Measurements from ENCODE around the gene CRB1. TPM values are rescaled to one million over a fixed set of nuclear protein-coding genes. Genes with fewer than 3 reads are reported as not detected.

CRB1 gene
- total RNA-seq, 1 experiment from 2014 or later, result 0.16 TPM

DNA sequence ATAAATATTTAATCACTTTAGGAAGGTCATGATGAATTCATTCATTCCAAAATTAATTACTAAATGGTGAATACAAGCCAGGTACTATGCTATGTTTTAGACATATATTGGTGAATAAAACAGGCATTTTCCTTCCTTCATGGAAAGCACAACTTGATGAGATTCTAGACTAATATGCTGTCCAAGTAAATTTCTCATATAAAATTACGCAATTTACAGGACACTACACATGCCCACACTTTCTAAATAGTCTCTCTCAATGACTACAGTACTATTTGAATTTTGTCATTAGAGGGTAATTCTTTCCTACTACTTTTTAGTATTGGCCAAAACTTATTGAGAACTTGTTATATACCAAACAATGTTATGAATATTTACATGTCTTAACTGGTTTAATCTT lies 150.6 kb downstream of the CRB1 start:
- in situ Hi-C loops (cut with HindIII; ENCODE audit: low pct_unique_long_range_greater_than_20kb, low sequenced_read_pairs), result no loop called here
- DNase-seq (ENCODE audit: low read depth, low spot score), result no peak

DNA sequence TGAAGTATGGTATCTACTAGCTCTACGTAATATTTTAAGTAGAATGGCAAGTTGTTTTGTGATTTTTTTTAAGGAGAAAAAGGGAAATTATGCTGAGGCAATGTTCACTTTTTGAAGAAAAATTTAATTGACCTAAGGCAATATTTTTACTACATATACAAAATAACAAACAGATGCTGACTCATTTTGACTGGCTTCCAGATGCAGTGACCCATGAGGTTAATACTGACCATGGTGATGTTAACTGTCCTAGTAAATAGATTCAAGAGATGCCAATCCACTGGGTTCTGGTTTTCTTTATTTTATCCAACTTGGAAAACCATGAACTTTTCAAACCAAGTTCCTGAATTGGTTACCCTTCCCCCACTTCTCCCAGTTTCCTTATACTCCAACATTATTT lies 154.9 kb downstream of the CRB1 start:
- in situ Hi-C loops (cut with HindIII; ENCODE audit: low pct_unique_long_range_greater_than_20kb, low sequenced_read_pairs), result no loop called here
- no peak for DNase-seq (ENCODE audit: low read depth, low spot score)

DNA sequence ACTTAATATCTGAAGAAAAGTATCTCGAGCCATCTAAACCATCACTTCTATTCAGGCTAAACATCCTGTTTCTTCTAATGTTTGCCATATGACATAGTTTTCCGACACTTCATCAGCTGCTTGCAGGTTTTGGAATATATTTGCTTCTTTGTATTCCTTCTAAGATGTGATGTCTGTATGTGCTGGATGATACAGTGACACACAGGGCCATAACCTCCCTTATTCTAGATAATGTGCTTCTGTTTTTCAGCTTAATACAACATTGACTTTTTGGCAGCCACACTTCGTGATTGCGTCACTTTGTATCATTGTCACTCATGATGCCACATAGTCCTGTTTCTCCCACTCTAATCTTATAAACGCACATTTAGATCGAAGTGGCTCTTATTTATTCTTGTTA lies 156.3 kb downstream of the CRB1 start:
- in situ Hi-C loops (cut with HindIII; ENCODE audit: low pct_unique_long_range_greater_than_20kb, low sequenced_read_pairs), result no loop called here
- no peak for DNase-seq (ENCODE audit: low read depth, low spot score)

DNA sequence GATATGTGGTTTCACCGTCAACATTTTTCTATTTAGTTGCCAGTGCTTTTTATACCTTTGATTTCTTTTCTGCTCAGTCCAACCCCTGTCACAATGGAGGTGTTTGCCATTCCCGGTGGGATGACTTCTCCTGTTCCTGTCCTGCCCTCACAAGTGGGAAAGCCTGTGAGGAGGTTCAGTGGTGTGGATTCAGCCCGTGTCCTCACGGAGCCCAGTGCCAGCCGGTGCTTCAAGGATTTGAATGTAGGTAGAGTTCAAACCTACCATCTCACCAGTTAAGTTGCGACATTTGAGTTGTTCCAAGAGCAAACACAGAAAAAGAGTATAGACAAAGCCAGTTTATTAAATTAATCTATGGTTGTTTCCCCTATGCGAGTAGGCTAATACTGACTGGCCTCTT lies 161.3 kb downstream of the CRB1 start:
- DNase-seq (ENCODE audit: low read depth, low spot score), result no peak
- in situ Hi-C loops (cut with HindIII; ENCODE audit: low pct_unique_long_range_greater_than_20kb, low sequenced_read_pairs), result no loop called here

DNA sequence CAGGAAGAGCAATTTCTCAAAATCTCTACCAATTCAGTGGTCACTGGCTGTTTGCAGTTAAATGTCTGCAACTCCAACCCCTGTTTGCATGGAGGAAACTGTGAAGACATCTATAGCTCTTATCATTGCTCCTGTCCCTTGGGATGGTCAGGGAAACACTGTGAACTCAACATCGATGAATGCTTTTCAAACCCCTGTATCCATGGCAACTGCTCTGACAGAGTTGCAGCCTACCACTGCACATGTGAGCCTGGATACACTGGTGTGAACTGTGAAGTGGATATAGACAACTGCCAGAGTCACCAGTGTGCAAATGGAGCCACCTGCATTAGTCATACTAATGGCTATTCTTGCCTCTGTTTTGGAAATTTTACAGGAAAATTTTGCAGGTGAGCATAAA lies 167.2 kb downstream of the CRB1 start:
- in situ Hi-C loops (cut with HindIII; ENCODE audit: low pct_unique_long_range_greater_than_20kb, low sequenced_read_pairs), result no loop called here
- no peak for DNase-seq (ENCODE audit: low read depth, low spot score)

DNA sequence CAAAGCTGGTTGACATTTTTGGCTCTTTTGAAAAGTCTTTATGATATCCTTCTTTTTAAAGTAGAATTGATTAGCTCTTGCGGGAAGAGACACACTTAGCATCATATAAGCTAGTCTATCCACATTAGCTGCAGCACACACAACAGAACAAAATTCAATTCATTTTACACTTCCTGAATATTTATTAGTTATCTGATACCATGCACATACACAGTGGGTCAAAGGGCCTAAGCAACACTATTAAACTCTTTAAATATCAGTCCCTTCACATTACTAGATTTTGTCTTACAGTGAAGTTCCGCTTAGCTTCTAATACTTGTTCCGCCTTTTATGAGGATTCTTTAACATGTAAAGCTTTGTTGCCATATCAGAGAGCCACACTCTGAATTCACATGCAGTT lies 169.5 kb downstream of the CRB1 start:
- no peak for DNase-seq (ENCODE audit: low read depth, low spot score)
- in situ Hi-C loops (cut with HindIII; ENCODE audit: low pct_unique_long_range_greater_than_20kb, low sequenced_read_pairs), result no loop called here

DNA sequence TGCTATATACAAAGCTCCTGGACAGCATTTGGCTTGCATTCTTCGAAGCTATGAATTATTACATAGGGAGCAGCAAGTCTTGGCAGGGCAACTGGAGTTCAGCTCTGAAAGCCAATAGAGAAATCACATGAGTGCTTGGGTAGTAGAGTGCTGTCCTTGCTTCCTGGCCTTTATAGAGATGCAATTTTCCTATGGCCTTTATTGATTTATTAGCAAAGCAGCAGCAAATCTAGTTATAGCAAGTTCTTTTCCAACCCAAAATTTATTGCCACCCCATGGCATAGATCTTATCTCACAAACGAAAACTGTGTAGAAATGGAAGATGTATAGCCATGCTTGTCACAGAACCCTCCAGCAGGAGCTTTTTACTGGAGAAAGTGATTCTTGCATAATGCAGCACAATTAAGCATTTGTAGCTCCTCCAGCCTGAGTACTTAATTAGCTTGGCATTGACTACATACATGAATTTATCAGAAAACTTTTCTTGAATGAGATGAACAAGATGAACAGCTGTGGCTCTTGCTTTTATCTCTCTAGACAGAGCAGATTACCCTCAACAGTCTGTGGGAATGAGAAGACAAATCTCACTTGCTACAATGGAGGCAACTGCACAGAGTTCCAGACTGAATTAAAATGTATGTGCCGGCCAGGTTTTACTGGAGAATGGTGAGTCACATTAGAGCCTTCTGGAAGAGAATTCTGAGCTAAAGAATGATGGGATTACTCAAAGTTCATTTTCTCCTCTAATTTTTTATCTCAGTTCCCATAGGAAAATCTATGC lies 170.1 kb downstream of the CRB1 start:
- no peak for DNase-seq (ENCODE audit: low read depth, low spot score)
- in situ Hi-C loops (cut with HindIII; ENCODE audit: low pct_unique_long_range_greater_than_20kb, low sequenced_read_pairs), result no loop called here

DNA sequence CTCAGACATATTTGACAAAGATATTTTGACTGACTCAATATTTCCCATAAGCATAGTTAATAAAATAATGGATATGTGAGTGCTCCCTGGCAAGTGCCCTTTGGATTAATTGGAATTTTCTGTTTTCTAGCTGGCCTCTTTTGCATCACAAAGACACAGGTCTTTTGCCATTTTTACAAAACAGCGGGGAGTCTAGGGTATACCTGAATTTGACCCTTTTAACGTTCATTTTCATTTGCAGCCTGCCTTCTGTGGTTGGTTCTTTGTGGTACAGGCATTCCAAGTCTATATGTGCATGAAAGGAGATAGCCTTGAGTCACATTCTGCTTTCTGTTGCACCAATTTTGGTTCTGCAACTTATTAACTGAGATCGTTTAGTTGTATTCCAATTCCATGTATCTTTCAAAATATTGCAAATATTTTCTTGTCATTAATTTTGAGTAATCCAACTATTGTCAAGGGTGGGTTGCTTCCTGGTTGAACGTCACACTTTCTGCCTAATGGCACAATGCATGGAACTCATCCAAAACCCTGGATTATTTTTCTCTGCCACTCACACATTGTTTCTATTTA lies 171.7 kb downstream of the CRB1 start:
- in situ Hi-C loops (cut with HindIII; ENCODE audit: low pct_unique_long_range_greater_than_20kb, low sequenced_read_pairs), result no loop called here
- DNase-seq (ENCODE audit: low read depth, low spot score), result no peak

DNA sequence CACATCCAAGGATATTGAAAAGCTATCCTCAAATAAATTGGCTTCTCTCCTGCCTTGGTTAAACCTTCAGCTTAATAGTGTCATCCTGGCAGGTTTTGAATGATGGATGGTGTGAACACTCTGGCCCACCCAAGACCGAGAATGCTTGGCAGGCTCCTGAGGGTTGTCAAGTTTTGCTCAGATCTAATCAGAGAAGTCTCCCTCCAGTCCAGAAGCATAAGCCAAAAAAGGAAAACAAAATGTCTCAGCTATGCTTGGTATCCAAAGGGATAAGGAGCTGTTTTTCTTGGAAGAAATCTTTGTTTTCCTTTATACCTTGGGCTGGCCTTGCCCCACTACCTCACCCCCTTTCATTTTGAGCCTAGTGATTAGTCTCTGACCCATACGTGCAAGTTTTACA lies 172.7 kb downstream of the CRB1 start:
- DNase-seq (ENCODE audit: low read depth, low spot score), result no peak
- in situ Hi-C loops (cut with HindIII; ENCODE audit: low pct_unique_long_range_greater_than_20kb, low sequenced_read_pairs), result no loop called here

DNA sequence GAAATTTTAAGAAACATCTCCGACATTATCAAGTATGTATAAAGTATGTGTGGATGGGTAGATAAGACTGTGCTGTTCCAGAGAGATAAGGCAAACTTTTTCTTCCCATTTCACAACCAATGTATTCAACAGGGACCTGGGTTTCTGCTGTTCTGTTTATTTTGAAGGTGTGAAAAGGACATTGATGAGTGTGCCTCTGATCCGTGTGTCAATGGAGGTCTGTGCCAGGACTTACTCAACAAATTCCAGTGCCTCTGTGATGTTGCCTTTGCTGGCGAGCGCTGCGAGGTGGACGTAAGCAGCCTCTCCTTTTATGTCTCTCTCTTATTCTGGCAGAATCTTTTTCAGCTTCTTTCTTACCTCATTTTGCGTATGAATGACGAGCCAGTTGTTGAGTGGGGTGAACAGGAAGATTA lies 174.0 kb downstream of the CRB1 start:
- DNase-seq (ENCODE audit: low read depth, low spot score), result no peak
- in situ Hi-C loops (cut with HindIII; ENCODE audit: low pct_unique_long_range_greater_than_20kb, low sequenced_read_pairs), result no loop called here

DNA sequence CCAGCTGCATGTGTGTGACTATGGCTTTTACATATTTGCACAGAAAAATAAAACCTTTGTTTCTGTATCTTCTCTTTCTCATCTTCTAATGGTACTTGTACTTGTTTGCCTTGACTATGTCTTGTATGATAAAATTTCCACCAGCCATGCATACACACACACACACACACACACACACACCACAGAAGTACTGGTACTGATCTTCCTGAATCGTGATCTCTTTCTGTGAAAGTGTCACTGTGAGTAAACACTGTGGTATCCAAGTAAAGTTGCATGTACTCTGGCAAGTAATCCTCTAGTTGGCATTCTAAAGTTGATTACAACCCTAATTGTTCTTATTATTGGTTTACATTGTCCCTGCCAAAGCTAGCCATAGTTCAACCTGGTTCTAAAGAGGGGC lies 176.7 kb downstream of the CRB1 start:
- no peak for DNase-seq (ENCODE audit: low read depth, low spot score)
- in situ Hi-C loops (cut with HindIII; ENCODE audit: low pct_unique_long_range_greater_than_20kb, low sequenced_read_pairs), result no loop called here

DNA sequence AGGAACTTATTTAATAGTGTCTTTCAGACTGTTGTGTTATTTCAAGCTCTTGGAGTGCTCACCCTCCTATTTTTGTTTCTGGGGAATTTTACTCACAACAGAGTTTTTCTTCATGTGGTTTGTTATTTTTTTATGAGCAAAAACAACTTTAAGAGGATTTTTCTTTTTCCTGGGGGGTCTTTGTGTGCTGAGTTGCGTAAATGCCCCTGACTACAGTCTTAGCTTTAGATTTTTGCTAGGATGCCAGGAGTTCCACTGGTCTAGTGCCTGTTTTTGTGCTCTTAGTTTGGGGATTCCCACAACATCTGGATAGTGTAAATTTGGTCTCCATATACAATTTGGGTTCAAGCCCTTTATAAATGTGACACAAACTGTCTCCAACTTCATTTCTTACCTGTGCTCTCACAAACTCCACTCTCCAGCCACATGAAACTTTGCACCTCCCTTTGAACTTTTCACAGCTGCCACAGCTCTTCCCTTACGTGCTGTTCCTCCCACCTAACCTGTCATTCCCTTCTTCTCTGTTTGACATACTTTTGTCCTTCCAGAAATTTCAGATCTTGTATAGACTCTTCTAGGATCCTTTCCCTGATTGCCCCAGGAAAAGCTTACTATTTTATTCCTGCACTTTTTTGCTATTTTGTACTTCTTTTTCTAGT lies 180.2 kb downstream of the CRB1 start:
- DNase-seq (ENCODE audit: low read depth, low spot score), result no peak
- in situ Hi-C loops (cut with HindIII; ENCODE audit: low pct_unique_long_range_greater_than_20kb, low sequenced_read_pairs), result no loop called here

DNA sequence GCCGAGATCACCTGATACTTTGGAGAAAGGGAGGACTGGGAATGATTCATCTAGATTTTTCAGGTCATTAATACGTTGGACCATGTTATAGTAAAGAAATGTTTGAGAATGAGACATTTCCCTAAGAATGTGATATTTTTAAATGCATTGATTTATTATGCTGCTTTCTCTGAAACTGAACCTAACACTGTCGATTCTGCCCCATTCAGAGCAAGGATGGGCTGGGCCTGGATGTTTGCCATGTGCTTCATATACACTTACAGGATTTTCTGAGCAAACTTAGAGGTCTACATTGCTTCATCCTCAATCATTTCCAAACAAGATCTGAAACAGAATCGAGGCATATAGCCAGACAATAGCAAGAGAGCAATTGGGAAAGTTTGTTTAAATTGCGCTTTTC lies 183.3 kb downstream of the CRB1 start:
- in situ Hi-C loops (cut with HindIII; ENCODE audit: low pct_unique_long_range_greater_than_20kb, low sequenced_read_pairs), result no loop called here

DNA sequence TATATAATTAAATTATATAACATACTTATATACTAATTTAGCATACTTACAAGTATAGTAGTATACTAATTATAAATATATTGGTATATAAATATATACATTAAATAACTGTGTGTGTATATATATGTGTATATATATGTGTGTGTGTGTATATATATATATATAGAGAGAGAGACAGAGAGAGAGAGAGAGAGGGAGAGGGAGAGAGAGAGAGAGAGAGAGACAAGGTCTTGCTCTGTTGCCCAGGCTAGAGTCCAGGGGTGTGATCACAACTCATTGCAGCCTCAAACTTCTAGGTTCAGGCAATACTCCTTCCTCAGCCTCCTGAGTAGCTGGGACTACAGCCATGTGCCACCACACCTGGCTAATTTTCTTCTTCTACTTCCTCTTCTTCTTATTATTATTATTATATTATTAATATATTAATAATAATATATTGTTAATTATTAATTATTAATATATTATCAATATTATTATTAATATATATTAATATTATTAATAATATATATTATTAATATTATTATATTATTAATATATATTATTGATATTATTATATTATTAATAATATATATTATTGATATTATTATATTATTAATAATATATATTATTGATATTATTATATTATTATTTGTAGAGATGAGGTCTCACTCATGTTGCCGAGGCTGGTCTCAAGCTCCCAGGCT lies 185.5 kb downstream of the CRB1 start:
- in situ Hi-C loops (cut with HindIII; ENCODE audit: low pct_unique_long_range_greater_than_20kb, low sequenced_read_pairs), result no loop called here
- DNase-seq (ENCODE audit: low read depth, low spot score), result no peak

More for the DNA sequence above, 183.3 kb downstream of the CRB1 start:
- no peak for DNase-seq (ENCODE audit: low read depth, low spot score)

DNA sequence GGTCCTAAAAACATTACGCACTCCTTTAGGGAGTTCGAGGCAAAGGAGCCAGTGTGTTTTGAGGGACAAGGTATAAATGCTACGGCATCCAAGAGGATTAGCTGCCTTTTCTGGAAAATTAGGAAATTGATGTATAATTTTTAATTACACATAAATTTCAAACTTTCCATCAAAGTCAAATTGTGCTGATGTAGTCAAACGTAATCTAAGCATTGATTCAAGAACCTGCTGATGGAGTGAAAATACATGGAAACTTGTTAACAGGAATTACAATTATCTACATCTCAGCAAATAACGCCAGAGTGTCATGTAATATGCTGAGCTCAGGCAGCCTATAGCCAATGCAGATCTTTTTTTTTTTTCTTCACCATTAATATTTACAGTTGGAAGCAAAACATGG lies 194.5 kb downstream of the CRB1 start:
- no peak for DNase-seq (ENCODE audit: low read depth, low spot score)
- in situ Hi-C loops (cut with HindIII; ENCODE audit: low pct_unique_long_range_greater_than_20kb, low sequenced_read_pairs), result no loop called here

DNA sequence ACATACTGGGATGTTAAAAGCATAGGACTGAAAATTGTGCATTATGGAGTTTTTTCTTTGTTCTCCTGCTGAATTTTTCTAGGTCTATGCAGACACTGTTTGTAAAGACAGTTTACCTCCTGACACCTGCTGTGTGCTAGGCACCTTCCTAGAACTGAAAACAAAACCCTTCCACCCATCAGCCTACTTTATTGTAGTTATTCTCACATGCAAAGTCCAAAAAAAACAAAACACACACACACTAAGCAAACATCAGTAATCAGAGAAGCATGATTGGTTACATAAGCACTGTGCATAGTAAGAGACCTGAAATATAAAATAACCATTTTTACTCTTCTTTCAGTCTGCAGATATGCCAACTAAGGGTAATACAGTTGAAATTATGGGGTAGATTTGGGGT lies 195.1 kb downstream of the CRB1 start:
- in situ Hi-C loops (cut with HindIII; ENCODE audit: low pct_unique_long_range_greater_than_20kb, low sequenced_read_pairs), result no loop called here
- no peak for DNase-seq (ENCODE audit: low read depth, low spot score)

DNA sequence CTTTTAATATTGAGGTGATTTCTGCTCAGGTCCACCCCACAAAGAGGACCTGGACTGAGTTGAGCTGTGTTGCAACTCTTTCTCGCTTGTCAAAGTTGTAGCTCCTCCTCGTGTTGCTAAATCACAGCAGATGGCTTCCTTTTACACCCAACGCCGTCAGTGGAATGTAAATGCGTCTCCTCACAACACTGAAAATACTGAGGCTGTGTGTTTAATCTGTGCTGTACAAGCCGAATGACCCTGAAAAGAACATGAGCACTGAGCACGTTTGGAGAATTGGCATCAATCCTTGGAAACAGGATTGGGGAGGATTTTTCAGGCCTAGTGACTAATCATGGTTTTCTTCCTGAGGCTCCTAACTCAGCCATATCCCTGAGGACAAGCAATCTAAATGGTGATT lies 196.0 kb downstream of the CRB1 start:
- DNase-seq (ENCODE audit: low read depth, low spot score), result no peak
- in situ Hi-C loops (cut with HindIII; ENCODE audit: low pct_unique_long_range_greater_than_20kb, low sequenced_read_pairs), result no loop called here

DNA sequence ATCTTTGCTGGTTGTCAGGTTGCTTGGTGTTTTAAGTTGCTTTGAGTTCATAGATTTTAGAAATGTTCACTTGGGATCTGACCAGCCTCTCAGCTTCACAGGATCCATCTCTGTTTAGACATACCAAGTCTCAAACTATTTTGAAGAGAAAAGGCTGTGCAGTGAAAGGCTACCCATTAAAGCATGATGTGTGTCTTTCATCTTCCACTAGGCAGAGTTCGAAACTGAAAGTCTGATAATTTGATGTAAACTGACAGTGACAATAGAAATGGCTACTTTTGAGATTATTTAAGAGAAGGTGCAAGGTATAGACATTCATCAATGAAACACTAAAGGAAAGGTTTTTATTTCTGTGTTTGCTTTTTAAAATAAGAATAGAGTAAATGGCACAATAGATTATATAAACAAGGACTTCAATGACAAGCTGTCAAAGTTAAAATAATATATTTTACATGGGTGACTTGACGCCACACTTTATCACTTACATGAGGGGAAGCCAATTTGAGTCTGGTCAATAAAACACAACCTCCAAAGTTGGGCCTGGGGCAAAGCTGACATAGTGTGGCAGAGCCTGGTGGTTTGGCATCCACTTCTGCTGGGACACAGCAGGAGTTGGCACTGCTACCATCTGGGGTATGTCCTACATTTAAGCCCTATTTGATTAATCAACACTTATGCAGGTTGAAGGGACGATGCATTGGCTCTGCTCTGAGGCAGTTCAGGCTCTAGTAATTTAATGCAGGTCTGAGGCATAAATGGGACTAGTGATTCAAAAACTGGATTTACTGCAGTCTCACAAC lies 197.7 kb downstream of the CRB1 start:
- no peak for DNase-seq (ENCODE audit: low read depth, low spot score)
- in situ Hi-C loops (cut with HindIII; ENCODE audit: low pct_unique_long_range_greater_than_20kb, low sequenced_read_pairs), result no loop called here

Measured in SK-MEL-5 (cell line).